ENCODE measurements around the gene ZNF221.
"Not testable (repeated sequence)": the region's sequence is repeated elsewhere in the genome, so short reads cannot be mapped to it uniquely, and the experiment has no call there.

- TF ChIP-seq CTCF (IDR thresholded peaks at IDR 0.05; ENCODE audit: borderline replicate concordance, extremely low read depth, low read length, poor library complexity, severe bottlenecking); EZH2 (IDR thresholded peaks at IDR 0.05; ENCODE audit: borderline replicate concordance, low read depth, low read length, severe bottlenecking): not testable (repeated sequence)
Observed at GRCh38 chr19:43947412-43947811, 3.6 kb upstream of the ZNF221 start.

Measured in DND-41 (cell line).